Uterus (tissue), 4 donors: ENCODE data around the gene GSN. TPM values are rescaled to one million over a fixed set of nuclear protein-coding genes. Genes with fewer than 3 reads are reported as not detected.

ENCODE experiments used
- DNase-seq, 2 donors: peaks; one replicate each; pipeline ENCODE4 v3.0.0-alpha.2; 2019 to 2020
- H3K27ac ChIP-seq, 2 donors: fragments of 200-600 bp; sonication (generic); 1 replicate in 1 of 2; 2 replicates in 1 of 2; pipeline ENCODE4 v1.5.1; 2016 to 2018
- H3K27me3 ChIP-seq, 2 donors: fragments of 200-600 bp; sonication (generic); one replicate each; pipeline ENCODE4 v1.5.1; 2018 to 2019; ENCODE audit warnings: control low read depth in 1 of 2
- H3K36me3 ChIP-seq, 2 donors: fragments of 200-600 bp; sonication (generic); one replicate each; pipeline ENCODE4 v1.5.1; 2019; ENCODE audit warnings: control low read depth in 1 of 2
- H3K4me1 ChIP-seq, 2 donors: fragments of 200-600 bp; sonication (generic); one replicate each; pipeline ENCODE4 v1.5.1; 2018 to 2019; ENCODE audit warnings: control low read depth in 1 of 2
- H3K4me3 ChIP-seq, 2 donors: fragments of 200-600 bp; sonication (generic); 1 replicate in 1 of 2; 2 replicates in 1 of 2; pipeline ENCODE4 v1.5.1; 2018 to 2019; ENCODE audit warnings: mild to moderate bottlenecking in 1 of 2
- H3K9me3 ChIP-seq, 2 donors: fragments of 200-600 bp; sonication (generic); one replicate each; pipeline ENCODE4 v1.5.1; 2019; ENCODE audit warnings: control low read depth in 1 of 2
- CTCF ChIP-seq, 4 experiments: fragments of 200-600 bp in 2 of 4; fragments of 450-650 bp in 2 of 4; sonication (generic) in 2 of 4; IDR thresholded peaks; one replicate each; pipeline ENCODE4 v1.5.1; 2016 to 2019; ENCODE audit warnings: antibody characterized with exemption in 4 of 4, mild to moderate bottlenecking in 2 of 4, moderate library complexity in 1 of 4
- POLR2A ChIP-seq, 2 donors: fragments of 450-650 bp; IDR thresholded peaks; one replicate each; pipeline ENCODE4 v1.6.1; 2016; ENCODE audit warnings: antibody characterized with exemption in 2 of 2, mild to moderate bottlenecking in 1 of 2, moderate library complexity in 1 of 2
- intact Hi-C: fragments of 100-400 bp; cut with DNase I; formaldehyde crosslinking; loops from one replicate; pipeline ENCODE4 v1.15.1; 2023; ENCODE audit warnings: low total_unique reads
- total RNA-seq, 4 donors: library from RNA; depleted of rRNA in 3 of 4; stranded (reverse); fragments of >200 nt in 3 of 4; gene quantifications; one replicate each; pipeline versions ENCODE4 v1.1.0 to v1.2.4, GENCODE V29; 2014 to 2023
- donor health status: DM: yes; HTN: yes; CAD: no.

Gene GSN
- total RNA-seq, 4 donors from 2014 or later, result 567 to 1,619 (median 884) TPM

- Histone ChIP-seq H3K27me3 (no peaks in the 10 kb centered on the region), H3K9me3 (no peaks in the 10 kb centered on the region), H3K36me3 (no peaks in the 10 kb centered on the region), H3K27ac (peak overlapping the region; percentile 52 to 55), H3K4me3 (no peak overlapping the region), H3K4me1 (no peaks in the 10 kb centered on the region)
- DNase-seq, result no peak
- no peak for TF ChIP-seq CTCF (IDR thresholded peaks at IDR 0.05)
- no peak for TF ChIP-seq POLR2A (IDR thresholded peaks at IDR 0.05)
- intact Hi-C loops, result no loop called here
Measured at GRCh38 chr9:121242219-121242958, 25.6 kb upstream of the GSN start.

- TF ChIP-seq CTCF (IDR thresholded peaks at IDR 0.05) (no peak), POLR2A (IDR thresholded peaks at IDR 0.05) (no peak)
- no peak overlapping the region for H3K4me3 ChIP-seq
- no peaks in the 10 kb centered on the region for H3K9me3 ChIP-seq
- no peak for DNase-seq
- H3K27ac ChIP-seq, result peak overlapping the region; percentile 52 to 55
- no peaks in the 10 kb centered on the region for H3K36me3 ChIP-seq
- intact Hi-C loops, result no loop called here
- H3K4me1 ChIP-seq, result no peaks in the 10 kb centered on the region
- H3K27me3 ChIP-seq, result no peaks in the 10 kb centered on the region
Measured at GRCh38 chr9:121242959-121243346, 25.0 kb upstream of the GSN start.

- TF ChIP-seq POLR2A (IDR thresholded peaks at IDR 0.05) (no peak), CTCF (IDR thresholded peaks at IDR 0.05) (no peak)
- DNase-seq, result peak; percentile 22 to 36
- intact Hi-C loops, result no loop called here
- Histone ChIP-seq H3K27me3 (no peaks in the 10 kb centered on the region), H3K9me3 (no peaks in the 10 kb centered on the region), H3K4me1 (no peaks in the 10 kb centered on the region), H3K27ac (no peak overlapping the region), H3K36me3 (no peaks in the 10 kb centered on the region), H3K4me3 (no peak overlapping the region)
Measured at GRCh38 chr9:121246821-121247561, 21.0 kb upstream of the GSN start.

GRCh38 chr9:121249563-121249962 lies 18.4 kb upstream of the GSN start:
- Histone ChIP-seq H3K9me3 (no peaks in the 10 kb centered on the region), H3K27me3 (no peaks in the 10 kb centered on the region), H3K4me1 (no peaks in the 10 kb centered on the region), H3K27ac (no peak overlapping the region), H3K4me3 (no peak overlapping the region), H3K36me3 (no peaks in the 10 kb centered on the region)
- no peak for DNase-seq
- intact Hi-C loops, result no loop called here
- TF ChIP-seq CTCF (IDR thresholded peaks at IDR 0.05), result no peak
- TF ChIP-seq POLR2A (IDR thresholded peaks at IDR 0.05), result no peak
